OCI-LY3 (cell line): ENCODE measurements around the gene SUSD1.

Source experiments
- CTCF ChIP-seq: fragments of 200-600, 300-600 bp; sonication (generic); IDR thresholded peaks from 2 replicates; pipeline ENCODE4 v1.5.1; 2014; ENCODE audit warnings: antibody characterized with exemption, low read length, low read depth
- EZH2phosphoT487 ChIP-seq: fragments of 200-600 bp; shearing (Covaris generic); IDR thresholded peaks from 2 replicates; pipeline ENCODE4 v1.6.1; 2018; ENCODE audit warnings: antibody characterized with exemption, mixed run types, low read depth

- TF ChIP-seq EZH2phosphoT487 (no peak), CTCF (no peak)
Measured at GRCh38 chr9:112072721-112073638, 102.1 kb downstream of the SUSD1 start.
